ENCODE data around the gene PDLIM4. TPM values are rescaled to one million over a fixed set of nuclear protein-coding genes. Genes with fewer than 3 reads are reported as not detected.
A peak's percentile ranks its signal among the peaks of the same experiment; 100 is the strongest.

PDLIM4 gene
- total RNA-seq, 2 experiments from 2014 or later, result not detected

- Mint-ChIP-seq H3K27me3 (peaks cover 21% of the 10 kb centered on the region), H3K9me3 (no peaks in the 10 kb centered on the region), H3K27ac (no peak overlapping the region), H3K4me3 (no peak overlapping the region), H3K4me1 (peaks cover 6% of the 10 kb centered on the region), H3K36me3 (ENCODE audit: low read depth) (no peaks in the 10 kb centered on the region)
- ChIA-PET POLR2A (no interaction called here), CTCF (no interaction called here)
- DNase-seq, result no peak
These were observed 19.8 kb downstream of the PDLIM4 start for GRCh38 chr5:132277256-132277655.

- DNase-seq, result no peak
- Mint-ChIP-seq H3K27me3 (peaks cover 16% of the 10 kb centered on the region), H3K4me1 (no peaks in the 10 kb centered on the region), H3K36me3 (ENCODE audit: low read depth) (no peaks in the 10 kb centered on the region), H3K4me3 (no peak overlapping the region), H3K27ac (no peak overlapping the region), H3K9me3 (no peaks in the 10 kb centered on the region)
- CTCF ChIA-PET, result no interaction called here
- POLR2A ChIA-PET, result no interaction called here
These were observed 20.7 kb downstream of the PDLIM4 start for GRCh38 chr5:132277971-132278853.

GRCh38 chr5:132279801-132280200, 22.3 kb downstream of the PDLIM4 start:
- no peak for DNase-seq
- H3K27me3 Mint-ChIP-seq, result peaks cover 5% of the 10 kb centered on the region
- no peak overlapping the region for H3K27ac Mint-ChIP-seq
- H3K36me3 Mint-ChIP-seq (ENCODE audit: low read depth), result no peaks in the 10 kb centered on the region
- ChIA-PET CTCF (interaction anchor here (0.7 to 0.9 kb wide), 2 partner anchors 42 to 75 kb away, joined by 3 read pairs; no protein-coding TSS in a partner anchor), POLR2A (no interaction called here)
- no peak overlapping the region for H3K4me3 Mint-ChIP-seq
- H3K4me1 Mint-ChIP-seq, result no peaks in the 10 kb centered on the region
- H3K9me3 Mint-ChIP-seq, result no peaks in the 10 kb centered on the region

GRCh38 chr5:132280371-132281240, 23.1 kb downstream of the PDLIM4 start:
- peaks cover 5% of the 10 kb centered on the region for H3K27me3 Mint-ChIP-seq
- no peak for DNase-seq
- H3K36me3 Mint-ChIP-seq (ENCODE audit: low read depth), result no peaks in the 10 kb centered on the region
- H3K4me3 Mint-ChIP-seq, result no peak overlapping the region
- ChIA-PET POLR2A (interaction anchor here (1.3 kb wide), 1 partner anchor 89 kb away, joined by 3 read pairs; the partner anchor contains the start of gene SLC22A5), CTCF (interaction anchor here (0.6 to 1.2 kb wide), 4 partner anchors 8 to 747 kb away, joined by 3 to 4 read pairs (median 3); no protein-coding TSS in a partner anchor)
- H3K27ac Mint-ChIP-seq, result no peak overlapping the region
- no peaks in the 10 kb centered on the region for H3K4me1 Mint-ChIP-seq
- H3K9me3 Mint-ChIP-seq, result no peaks in the 10 kb centered on the region

GRCh38 chr5:132281856-132282614, 24.5 kb downstream of the PDLIM4 start:
- H3K4me1 Mint-ChIP-seq, result no peaks in the 10 kb centered on the region
- ChIA-PET POLR2A (interaction anchor here (1.3 kb wide), 1 partner anchor 88 kb away, joined by 3 read pairs; the partner anchor contains the start of gene SLC22A5), CTCF (interaction anchor here (0.6 to 1.1 kb wide), 3 partner anchors 9 to 14 kb away, joined by 3 read pairs; partner anchors contain the start of gene SLC22A4)
- H3K4me3 Mint-ChIP-seq, result no peak overlapping the region
- H3K9me3 Mint-ChIP-seq, result no peaks in the 10 kb centered on the region
- no peak for DNase-seq
- H3K36me3 Mint-ChIP-seq (ENCODE audit: low read depth), result no peaks in the 10 kb centered on the region
- H3K27me3 Mint-ChIP-seq, result peaks cover 5% of the 10 kb centered on the region
- no peak overlapping the region for H3K27ac Mint-ChIP-seq

- Mint-ChIP-seq H3K27ac (no peak overlapping the region), H3K27me3 (peaks cover 8% of the 10 kb centered on the region), H3K4me3 (no peak overlapping the region), H3K36me3 (ENCODE audit: low read depth) (no peaks in the 10 kb centered on the region), H3K9me3 (no peaks in the 10 kb centered on the region), H3K4me1 (no peaks in the 10 kb centered on the region)
- POLR2A ChIA-PET, result no interaction called here
- DNase-seq, result no peak
- CTCF ChIA-PET, result no interaction called here
These were observed 26.0 kb downstream of the PDLIM4 start for GRCh38 chr5:132283423-132284043.

GRCh38 chr5:132289097-132289496, 31.6 kb downstream of the PDLIM4 start:
- no peak overlapping the region for H3K27ac Mint-ChIP-seq
- H3K4me3 Mint-ChIP-seq, result no peak overlapping the region
- CTCF ChIA-PET, result no interaction called here
- no peaks in the 10 kb centered on the region for H3K36me3 Mint-ChIP-seq (ENCODE audit: low read depth)
- peaks cover 8% of the 10 kb centered on the region for H3K4me1 Mint-ChIP-seq
- POLR2A ChIA-PET, result no interaction called here
- no peaks in the 10 kb centered on the region for H3K9me3 Mint-ChIP-seq
- H3K27me3 Mint-ChIP-seq, result peaks cover 7% of the 10 kb centered on the region
- no peak for DNase-seq

GRCh38 chr5:132291026-132291425, 33.5 kb downstream of the PDLIM4 start:
- DNase-seq, result no peak
- peaks cover 7% of the 10 kb centered on the region for H3K27me3 Mint-ChIP-seq
- H3K4me3 Mint-ChIP-seq, result no peak overlapping the region
- H3K36me3 Mint-ChIP-seq (ENCODE audit: low read depth), result no peaks in the 10 kb centered on the region
- H3K4me1 Mint-ChIP-seq, result peaks cover 22% of the 10 kb centered on the region
- no peaks in the 10 kb centered on the region for H3K9me3 Mint-ChIP-seq
- ChIA-PET CTCF (interaction anchor here (0.8 to 1.6 kb wide), 4 partner anchors 10 to 95 kb away, joined by 3 to 7 read pairs (median 4); no protein-coding TSS in a partner anchor), POLR2A (no interaction called here)
- no peak overlapping the region for H3K27ac Mint-ChIP-seq

- Mint-ChIP-seq H3K9me3 (no peaks in the 10 kb centered on the region), H3K36me3 (ENCODE audit: low read depth) (no peaks in the 10 kb centered on the region), H3K27me3 (peaks cover 5% of the 10 kb centered on the region), H3K4me3 (peak overlapping the region; percentile 87), H3K4me1 (peaks cover 30% of the 10 kb centered on the region), H3K27ac (no peak overlapping the region)
- peak; percentile 56 for DNase-seq
- ChIA-PET CTCF (interaction anchor here (0.8 to 2.7 kb wide), 9 partner anchors 9 to 213 kb away, joined by 3 to 13 read pairs (median 4); partner anchors contain the start of gene SLC22A5), POLR2A (interaction anchor here (0.8 to 1.3 kb wide), 4 partner anchors 76 to 202 kb away, joined by 3 to 5 read pairs (median 3); partner anchors contain the start of genes IRF1 and SLC22A5)
These were observed 35.8 kb downstream of the PDLIM4 start for GRCh38 chr5:132293066-132293991.

- H3K4me3 Mint-ChIP-seq, result peak within 1 kb of the TSS; percentile 87
- POLR2A ChIA-PET, result interaction anchor here (0.8 to 1.3 kb wide), 5 partner anchors 10 to 201 kb away, joined by 3 to 5 read pairs (median 3); partner anchors contain the start of genes IRF1 and SLC22A5
- DNase-seq, result peak; percentile 60
- H3K27me3 Mint-ChIP-seq, result peaks cover 5% of the 10 kb centered on the region
- no peaks in the 10 kb centered on the region for H3K9me3 Mint-ChIP-seq
- H3K36me3 Mint-ChIP-seq (ENCODE audit: low read depth), result no peaks in the 10 kb centered on the region
- peaks cover 31% of the 10 kb centered on the region for H3K4me1 Mint-ChIP-seq
- H3K27ac Mint-ChIP-seq, result peak within 1 kb of the TSS; percentile 67
- CTCF ChIA-PET, result interaction anchor here (0.8 to 2.7 kb wide), 8 partner anchors 8 to 212 kb away, joined by 3 to 13 read pairs (median 4); partner anchors contain the start of gene SLC22A5
These were observed 36.7 kb downstream of the PDLIM4 start, which contains the start of gene SLC22A4 for GRCh38 chr5:132293992-132294727. SLC22A4 (plus strand) TSS chr5:132294394; CDS start chr5:132294617, 223 bp downstream.
